Erythroblast (primary cell): ENCODE measurements around the gene SMAD6.

Experiments used
- GATA1 ChIP-seq: IDR thresholded peaks from 2 replicates; pipeline ENCODE4 v1.6.1; 2011; ENCODE audit warnings: low read depth, mild to moderate bottlenecking, control low read depth, low read length, moderate library complexity
- POLR2A ChIP-seq: IDR thresholded peaks from 2 replicates; pipeline ENCODE4 v1.6.1; 2011; ENCODE audit warnings: mild to moderate bottlenecking, low read length

DNA sequence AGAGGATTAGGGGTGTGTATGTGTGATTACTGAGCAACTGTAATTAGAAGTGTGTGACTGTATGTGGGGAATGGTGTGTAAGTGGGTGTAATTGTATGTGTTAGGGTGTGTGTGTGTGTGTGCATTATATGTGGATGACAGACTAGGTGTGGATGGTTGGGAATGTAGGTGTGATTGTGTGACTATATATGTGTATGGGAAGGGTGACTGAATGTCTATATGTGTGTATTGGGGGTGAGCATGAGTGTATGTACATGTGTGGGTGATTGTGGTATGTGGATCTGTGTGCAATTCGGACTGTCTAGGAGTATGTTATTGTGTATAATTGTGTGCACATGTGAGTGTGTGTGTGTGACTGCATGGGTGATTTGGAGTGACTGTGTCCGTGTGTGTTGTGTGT lies 43.2 kb upstream of the SMAD6 start:
- TF ChIP-seq POLR2A (no peak), GATA1 (no peak)
